ENCODE measurements around the gene TEX11.
"Not testable (repeated sequence)": the region's sequence is repeated elsewhere in the genome, so short reads cannot be mapped to it uniquely, and the experiment has no call there.

Gene TEX11

GRCh38 chrX:70592091-70592490 is 316.4 kb downstream of the TEX11 start:
- peak; percentile 75 for DNase-seq (ENCODE audit: low read depth)

GRCh38 chrX:70587158-70587557 is 321.4 kb downstream of the TEX11 start:
- not testable (repeated sequence) for DNase-seq (ENCODE audit: low read depth)

- no peak for DNase-seq (ENCODE audit: low read depth)
Measured at GRCh38 chrX:70577442-70577841, 331.1 kb downstream of the TEX11 start.

- not testable (repeated sequence) for DNase-seq (ENCODE audit: low read depth)
Measured at GRCh38 chrX:70569922-70570576, 338.5 kb downstream of the TEX11 start.

GRCh38 chrX:70554948-70555347 is 353.6 kb downstream of the TEX11 start:
- no peak for DNase-seq (ENCODE audit: low read depth)

GRCh38 chrX:70554523-70554922 is 354.0 kb downstream of the TEX11 start:
- DNase-seq (ENCODE audit: low read depth) = no peak

GRCh38 chrX:70554081-70554480 is 354.4 kb downstream of the TEX11 start:
- peak; percentile 27 for DNase-seq (ENCODE audit: low read depth)

- DNase-seq (ENCODE audit: low read depth) = no peak
Measured at GRCh38 chrX:70553516-70553915, 355.0 kb downstream of the TEX11 start.

GRCh38 chrX:70552130-70552704 is 356.3 kb downstream of the TEX11 start:
- DNase-seq (ENCODE audit: low read depth) = no peak

- DNase-seq (ENCODE audit: low read depth) = no peak
Measured at GRCh38 chrX:70549429-70549828, 359.1 kb downstream of the TEX11 start.

GRCh38 chrX:70535198-70535597 is 373.3 kb downstream of the TEX11 start:
- DNase-seq (ENCODE audit: low read depth) = no peak

- no peak for DNase-seq (ENCODE audit: low read depth)
Measured at GRCh38 chrX:70527610-70528345, 380.7 kb downstream of the TEX11 start.

GRCh38 chrX:70527053-70527452 is 381.5 kb downstream of the TEX11 start:
- no peak for DNase-seq (ENCODE audit: low read depth)

- DNase-seq (ENCODE audit: low read depth) = no peak
Measured at GRCh38 chrX:70525733-70526132, 382.8 kb downstream of the TEX11 start.

- not testable (repeated sequence) for DNase-seq (ENCODE audit: low read depth)
Measured at GRCh38 chrX:70515692-70516091, 392.8 kb downstream of the TEX11 start.

GRCh38 chrX:70515270-70515669 is 393.2 kb downstream of the TEX11 start:
- not testable (repeated sequence) for DNase-seq (ENCODE audit: low read depth)

GRCh38 chrX:70509078-70509477 is 399.4 kb downstream of the TEX11 start:
- no peak for DNase-seq (ENCODE audit: low read depth)

GRCh38 chrX:70508296-70508911 is 400.1 kb downstream of the TEX11 start:
- peak; percentile 21 for DNase-seq (ENCODE audit: low read depth)

- no peak for DNase-seq (ENCODE audit: low read depth)
Measured at GRCh38 chrX:70505451-70505841, 403.1 kb downstream of the TEX11 start.

- DNase-seq (ENCODE audit: low read depth) = no peak
Measured at GRCh38 chrX:70504772-70505450, 403.6 kb downstream of the TEX11 start.

GRCh38 chrX:70500826-70501225 is 407.7 kb downstream of the TEX11 start:
- no peak for DNase-seq (ENCODE audit: low read depth)

- DNase-seq (ENCODE audit: low read depth) = no peak
Measured at GRCh38 chrX:70498129-70498528, 410.4 kb downstream of the TEX11 start.
